Globus pallidus (tissue), 1 donor: ENCODE results near the gene FAM117A.
"Not testable (repeated sequence)": the region's sequence is repeated elsewhere in the genome, so short reads cannot be mapped to it uniquely, and the experiment has no call there.

Experiments used
- DNase-seq: peaks from one replicate; pipeline ENCODE4 v3.0.0-alpha.2; 2015; ENCODE audit warnings: low spot score

The FAM117A gene

DNA sequence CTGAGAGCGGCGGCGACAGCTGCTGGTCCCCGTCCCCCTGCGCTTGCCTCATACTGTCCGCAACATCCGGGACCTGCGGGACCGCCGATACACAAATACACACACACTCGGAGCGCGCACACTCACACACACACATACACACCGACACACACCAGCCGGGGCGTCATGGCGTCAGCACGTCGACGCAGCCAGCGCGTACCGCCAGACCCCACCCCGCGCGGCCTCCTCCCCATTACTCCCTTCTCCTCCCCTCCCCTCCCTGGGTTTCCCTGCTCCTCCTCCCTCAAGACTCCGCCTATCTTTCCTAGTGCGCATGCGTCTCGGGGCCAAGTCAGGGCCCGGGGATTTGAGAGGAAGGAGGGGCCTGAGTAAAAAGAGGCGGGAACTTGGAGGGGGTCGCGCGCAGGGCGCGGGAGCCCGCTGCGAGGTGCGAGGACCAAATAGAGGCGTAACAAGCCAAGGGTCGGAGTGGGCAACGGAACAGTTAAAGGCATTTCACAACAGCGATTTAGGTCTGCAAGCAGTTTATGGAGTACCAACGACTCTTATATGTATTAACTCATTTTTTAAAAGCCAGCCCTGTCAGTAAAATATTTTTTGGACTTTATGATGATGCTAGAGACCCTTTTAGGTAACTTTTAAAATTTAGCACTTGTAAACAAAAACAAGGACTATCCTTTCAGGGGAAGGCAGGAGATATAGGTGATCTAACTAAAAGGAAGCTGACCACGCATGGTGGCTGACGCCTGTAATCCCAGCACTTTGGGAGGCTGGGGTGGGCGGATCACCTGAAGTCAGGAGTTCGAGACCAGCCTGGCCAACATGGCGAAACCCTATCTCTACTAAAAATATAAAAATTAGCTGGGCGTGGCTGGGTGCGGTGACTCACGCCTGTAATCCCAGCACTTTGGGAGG, 85.7 kb downstream of the FAM117A start, which contains the start of gene SPOP:
Gene SPOP (minus strand): TSS at position 165 of the 915 bp plus-strand sequence. CDS start 55,287 bp downstream, outside the sequence.
- DNase-seq, result peak; percentile 99

GRCh38 chr17:49677134-49677932, 86.6 kb downstream of the FAM117A start:
- DNase-seq, result peak; percentile 94

DNA sequence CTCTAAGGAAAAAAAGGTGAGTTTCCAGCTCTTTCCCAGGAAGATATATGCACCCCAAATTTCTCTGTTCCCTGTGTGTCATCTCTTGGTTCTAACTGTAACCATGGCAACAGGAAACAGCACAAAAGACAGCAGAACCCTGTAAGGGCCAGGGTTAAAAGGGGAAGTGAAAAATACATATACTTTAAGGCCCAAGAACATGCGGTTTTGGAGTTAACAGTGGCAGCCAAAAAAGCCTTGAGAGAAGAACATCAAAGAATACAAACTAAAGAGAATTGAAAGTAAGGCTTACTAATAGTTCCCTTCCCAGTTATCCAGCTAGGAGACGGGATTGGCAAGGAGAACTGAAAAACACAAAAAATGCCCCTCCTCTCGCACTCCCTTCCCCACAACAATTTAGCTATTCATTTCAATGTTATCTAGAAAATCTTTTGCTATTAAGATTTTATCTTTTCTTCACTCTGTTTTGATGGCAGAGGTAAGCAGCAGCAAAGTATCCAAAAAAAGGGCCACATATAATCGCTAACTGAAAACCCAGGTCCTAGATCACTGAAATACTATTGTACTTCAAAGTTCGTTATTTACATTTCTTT, 87.6 kb downstream of the FAM117A start:
- peak; percentile 68 for DNase-seq

DNA sequence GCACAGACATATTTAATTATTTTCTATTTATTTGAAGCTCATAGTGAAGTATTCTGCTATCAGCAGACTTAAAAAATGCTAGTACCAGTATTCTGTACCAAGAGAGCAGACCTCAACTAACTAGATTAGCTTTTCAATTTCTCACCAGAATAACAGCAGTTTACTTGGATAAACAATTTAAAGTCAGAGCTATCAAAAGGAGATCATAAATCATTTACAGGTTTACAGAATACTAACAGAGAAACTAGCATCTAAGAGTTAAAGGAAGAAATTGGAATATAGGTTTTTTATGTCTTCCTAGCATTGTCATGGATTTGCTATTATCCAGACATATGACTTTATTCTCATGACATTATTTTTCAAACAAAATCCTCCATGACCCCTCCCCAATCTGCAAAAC, 89.4 kb downstream of the FAM117A start:
- no peak for DNase-seq

GRCh38 chr17:49673679-49674078, 90.3 kb downstream of the FAM117A start:
- not testable (repeated sequence) for DNase-seq

GRCh38 chr17:49670641-49671040, 93.3 kb downstream of the FAM117A start:
- DNase-seq, result no peak

DNA sequence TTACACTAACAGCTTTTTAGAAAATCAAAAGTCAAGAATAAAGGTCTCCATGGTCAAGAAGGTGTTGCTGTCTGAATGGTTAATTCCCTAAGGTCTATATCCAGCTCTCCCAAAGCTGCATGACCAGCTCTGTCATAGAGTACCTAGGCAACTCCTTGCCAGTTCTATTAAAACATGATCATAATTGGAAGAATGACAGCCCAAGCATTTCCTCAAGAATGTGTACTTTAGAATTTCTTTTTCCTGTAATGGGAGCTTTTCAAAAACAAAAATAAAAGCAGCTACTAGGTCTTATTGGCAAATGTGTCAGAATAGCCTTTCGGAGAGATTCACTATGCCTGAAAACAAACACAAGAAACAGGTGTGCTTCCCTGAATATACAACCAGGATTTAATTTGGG, 93.9 kb downstream of the FAM117A start:
- no peak for DNase-seq

GRCh38 chr17:49667854-49668253, 96.1 kb downstream of the FAM117A start:
- DNase-seq, result no peak

DNA sequence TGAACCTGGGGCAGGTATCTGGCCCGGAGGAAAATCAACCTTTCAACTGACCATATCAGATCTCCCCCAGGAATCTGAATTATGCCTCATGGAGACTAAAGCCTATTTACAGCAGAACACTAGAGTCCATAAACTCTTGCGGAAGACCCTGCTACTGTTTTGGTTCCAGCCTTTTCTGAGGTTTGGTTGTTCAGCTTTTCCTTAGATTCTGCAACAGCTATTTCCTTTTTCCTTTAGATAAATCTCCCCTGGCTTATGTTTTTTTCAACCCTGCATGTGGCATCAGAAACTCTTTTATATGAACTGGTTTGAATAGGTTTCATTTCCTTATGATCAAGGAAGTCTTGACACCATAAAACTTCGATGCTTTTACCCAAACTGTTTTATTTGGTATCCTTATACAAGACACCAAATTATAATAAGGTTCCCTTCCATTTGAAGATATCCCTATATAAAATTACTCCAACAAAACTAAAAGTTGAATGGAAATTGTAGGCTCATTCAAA, 99.2 kb downstream of the FAM117A start:
- DNase-seq, result no peak
